Testis (tissue), 3 donors: ENCODE results near the gene GBP7. TPM values are rescaled to one million over a fixed set of nuclear protein-coding genes. Genes with fewer than 3 reads are reported as not detected.

Experiments
- DNase-seq: peaks from one replicate; pipeline ENCODE4 v3.0.0-alpha.2; 2019
- H3K27ac ChIP-seq, 2 donors: fragments of 200-600 bp; sonication (generic); one replicate each; pipeline ENCODE4 v1.5.1; 2019
- H3K27me3 ChIP-seq: fragments of 200-600 bp; sonication (generic); one replicate; pipeline ENCODE4 v1.5.1; 2019
- H3K36me3 ChIP-seq: fragments of 200-600 bp; sonication (generic); one replicate; pipeline ENCODE4 v1.5.1; 2017; ENCODE audit warnings: low read depth; ENCODE audit errors: missing control alignments
- H3K4me1 ChIP-seq: fragments of 200-600 bp; sonication (generic); one replicate; pipeline ENCODE4 v1.5.1; 2019
- H3K4me3 ChIP-seq, 2 donors: fragments of 200-600 bp; sonication (generic); one replicate each; pipeline ENCODE4 v1.5.1; 2017 to 2019
- H3K9me3 ChIP-seq: fragments of 200-600 bp; sonication (generic); one replicate; pipeline ENCODE4 v1.5.1; 2017
- CTCF ChIP-seq, 3 experiments: fragments of 450-650 bp in 2 of 3; fragments of 200-600 bp in 1 of 3; sonication (generic) in 1 of 3; IDR thresholded peaks; one replicate each; pipeline ENCODE4 v1.5.1; 2016 to 2019; ENCODE audit warnings: antibody characterized with exemption in 3 of 3, mild to moderate bottlenecking in 2 of 3, moderate library complexity in 1 of 3
- POLR2A ChIP-seq: fragments of 450-650 bp; IDR thresholded peaks from one replicate; pipeline ENCODE4 v1.6.1; 2017; ENCODE audit warnings: antibody characterized with exemption, mild to moderate bottlenecking, moderate library complexity
- intact Hi-C: fragments of 100-400 bp; cut with DNase I; formaldehyde crosslinking; loops from one replicate; pipeline ENCODE4 v1.15.1; 2023; ENCODE audit warnings: low total_unique reads
- polyA plus RNA-seq: library from polyadenylated mRNA; stranded (reverse); fragments of 350-450 nt; fragmentation: Illumina TruSeq; extraction: RNeasy Lipid Tissue Mini Kit (QIAGEN cat#74804); gene quantifications from one replicate; pipeline ENCODE4 v1.2.3, GENCODE V29; 2014; ENCODE audit warnings: low read depth, low replicate concordance; ENCODE audit not compliant: insufficient read depth
- total RNA-seq, 2 donors: library from RNA; depleted of rRNA; stranded (reverse); fragments of >200 nt; gene quantifications; one replicate each; pipeline ENCODE4 v1.2.3, GENCODE V29; 2016

GBP7 gene
- total and polyA plus RNA-seq, 3 donors from 2014 or later: 0.12 TPM; not detected in 2

- Histone ChIP-seq H3K27ac (no peak overlapping the region), H3K36me3 (no peaks in the 10 kb centered on the region), H3K4me1 (no peaks in the 10 kb centered on the region), H3K27me3 (no peaks in the 10 kb centered on the region), H3K4me3 (no peak overlapping the region), H3K9me3 (no peaks in the 10 kb centered on the region)
- DNase-seq: no peak
- TF ChIP-seq CTCF (IDR thresholded peaks at IDR 0.05) (peak in 1 of 3 experiments; percentile 63), POLR2A (no peak)
- intact Hi-C loops: no loop called here
Measured at GRCh38 chr1:89085781-89086180, 90.0 kb downstream of the GBP7 start.

Other genes starting within 250 kb of the GBP7 start
- gene KYAT3, start 183.4 kb downstream of the GBP7 start, total RNA-seq: 10 to 100 TPM; 33.6 to 35.2 TPM
- gene KYAT3, start 183.4 kb downstream of the GBP7 start, polyA plus RNA-seq: 10.4 TPM
- 10 to 100 TPM; 27.8 to 38.7 TPM for gene RBMXL1, start 183.4 kb downstream of the GBP7 start, total RNA-seq
- gene RBMXL1, start 183.4 kb downstream of the GBP7 start, polyA plus RNA-seq: 15.6 TPM
- 10 to 100 TPM in 1 of 2 donors, 1 to 10 TPM in 1; 5.3 to 11.2 TPM for gene GBP3, start 153.1 kb downstream of the GBP7 start, total RNA-seq
- 7.1 TPM for gene GBP3, start 153.1 kb downstream of the GBP7 start, polyA plus RNA-seq
- gene GBP1, start 110.8 kb downstream of the GBP7 start, total RNA-seq: 10 to 100 TPM; 11.3 to 19.1 TPM
- 21.5 TPM for gene GBP1, start 110.8 kb downstream of the GBP7 start, polyA plus RNA-seq
- gene GBP2, start 49.9 kb downstream of the GBP7 start, total RNA-seq: 10 to 100 TPM; 35.2 to 41.3 TPM
- 39.5 TPM for gene GBP2, start 49.9 kb downstream of the GBP7 start, polyA plus RNA-seq
- gene GBP4, start 22.9 kb upstream of the GBP7 start, total RNA-seq: 1 to 10 TPM; 2.2 to 5.7 TPM
- gene GBP4, start 22.9 kb upstream of the GBP7 start, polyA plus RNA-seq: 12.3 TPM
- 1 to 10 TPM; 5.6 to 8.6 TPM for gene GBP5, start 96.9 kb upstream of the GBP7 start, total RNA-seq
- 12.0 TPM for gene GBP5, start 96.9 kb upstream of the GBP7 start, polyA plus RNA-seq
- gene GBP6, start 188.1 kb upstream of the GBP7 start, total RNA-seq: under 1 TPM; 0.24 to 0.25 TPM
- gene GBP6, start 188.1 kb upstream of the GBP7 start, polyA plus RNA-seq: 0.26 TPM